Measurements from ENCODE around the gene ACOT9.
"Not testable (repeated sequence)": the region's sequence is repeated elsewhere in the genome, so short reads cannot be mapped to it uniquely, and the experiment has no call there.

The ACOT9 gene, protein sequence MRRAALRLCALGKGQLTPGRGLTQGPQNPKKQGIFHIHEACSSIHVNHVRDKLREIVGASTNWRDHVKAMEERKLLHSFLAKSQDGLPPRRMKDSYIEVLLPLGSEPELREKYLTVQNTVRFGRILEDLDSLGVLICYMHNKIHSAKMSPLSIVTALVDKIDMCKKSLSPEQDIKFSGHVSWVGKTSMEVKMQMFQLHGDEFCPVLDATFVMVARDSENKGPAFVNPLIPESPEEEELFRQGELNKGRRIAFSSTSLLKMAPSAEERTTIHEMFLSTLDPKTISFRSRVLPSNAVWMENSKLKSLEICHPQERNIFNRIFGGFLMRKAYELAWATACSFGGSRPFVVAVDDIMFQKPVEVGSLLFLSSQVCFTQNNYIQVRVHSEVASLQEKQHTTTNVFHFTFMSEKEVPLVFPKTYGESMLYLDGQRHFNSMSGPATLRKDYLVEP

DNA sequence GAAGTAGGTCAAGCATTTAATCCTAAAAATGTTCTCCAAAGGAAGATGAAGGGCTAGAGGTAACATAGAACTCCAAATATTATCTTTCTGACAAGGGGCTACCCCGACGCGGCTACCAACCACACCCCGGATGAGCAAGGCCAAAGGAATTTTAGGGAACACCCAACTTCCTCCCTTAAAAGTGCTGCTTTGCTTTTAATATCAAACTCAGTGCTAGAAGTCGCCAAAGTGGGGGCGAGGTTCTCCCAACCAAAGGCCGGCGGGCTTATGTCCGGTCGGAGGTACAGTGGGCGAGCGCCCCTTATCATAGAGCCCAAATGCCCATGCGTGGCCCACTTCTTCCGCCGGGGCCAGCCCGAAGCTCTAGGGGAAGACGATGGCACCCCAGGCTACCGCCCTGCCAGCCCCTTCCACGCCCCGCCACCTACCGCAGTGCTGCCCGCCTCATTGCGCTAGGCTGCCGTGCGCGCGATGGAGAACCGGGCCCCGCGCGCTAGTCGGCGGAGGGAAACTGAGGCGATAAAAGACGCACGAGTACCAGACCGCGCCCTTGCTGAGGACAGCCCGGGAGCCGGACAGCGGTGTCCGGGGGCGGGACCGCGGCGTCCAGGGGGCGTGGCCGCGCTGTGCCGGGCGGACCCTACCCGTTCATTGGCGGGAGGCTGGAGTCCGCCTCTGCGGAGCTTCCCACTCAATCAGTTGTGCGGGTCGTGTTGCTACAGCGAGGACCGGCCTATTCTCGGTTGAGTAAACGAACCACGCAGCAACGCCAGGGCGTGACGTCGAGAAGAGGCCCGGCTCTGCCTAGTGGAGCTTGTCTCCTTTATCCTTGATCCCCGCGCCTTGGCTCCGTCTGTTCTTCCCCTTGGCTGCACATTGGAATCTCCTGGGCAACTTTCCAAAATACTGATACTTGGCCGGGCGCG is at the start of gene ACOT9:
ACOT9 (minus strand) TSS at position 580 of the 926 bp plus-strand sequence; CDS start at position 448, 132 bp downstream.
- peak; percentile 92 for DNase-seq (ENCODE audit: low spot score)

DNA sequence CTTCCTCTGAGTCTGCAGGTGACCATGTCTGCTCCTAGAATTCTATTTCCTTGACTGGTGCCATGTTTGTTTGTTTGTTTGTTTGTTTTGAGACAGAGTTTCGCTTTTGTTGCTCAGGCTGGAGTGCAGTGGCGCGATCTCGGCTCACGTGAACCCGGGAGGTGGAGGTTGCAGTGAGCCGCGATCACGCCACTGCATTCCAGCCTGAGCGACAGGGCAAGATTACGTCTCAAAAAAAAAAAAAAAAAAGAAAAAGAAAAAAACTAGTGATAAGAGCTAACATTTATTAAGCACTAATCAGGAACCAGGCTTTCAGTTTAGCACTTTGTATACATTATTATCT is 47.0 kb upstream of the ACOT9 start:
- no peak for DNase-seq (ENCODE audit: low spot score)

DNA sequence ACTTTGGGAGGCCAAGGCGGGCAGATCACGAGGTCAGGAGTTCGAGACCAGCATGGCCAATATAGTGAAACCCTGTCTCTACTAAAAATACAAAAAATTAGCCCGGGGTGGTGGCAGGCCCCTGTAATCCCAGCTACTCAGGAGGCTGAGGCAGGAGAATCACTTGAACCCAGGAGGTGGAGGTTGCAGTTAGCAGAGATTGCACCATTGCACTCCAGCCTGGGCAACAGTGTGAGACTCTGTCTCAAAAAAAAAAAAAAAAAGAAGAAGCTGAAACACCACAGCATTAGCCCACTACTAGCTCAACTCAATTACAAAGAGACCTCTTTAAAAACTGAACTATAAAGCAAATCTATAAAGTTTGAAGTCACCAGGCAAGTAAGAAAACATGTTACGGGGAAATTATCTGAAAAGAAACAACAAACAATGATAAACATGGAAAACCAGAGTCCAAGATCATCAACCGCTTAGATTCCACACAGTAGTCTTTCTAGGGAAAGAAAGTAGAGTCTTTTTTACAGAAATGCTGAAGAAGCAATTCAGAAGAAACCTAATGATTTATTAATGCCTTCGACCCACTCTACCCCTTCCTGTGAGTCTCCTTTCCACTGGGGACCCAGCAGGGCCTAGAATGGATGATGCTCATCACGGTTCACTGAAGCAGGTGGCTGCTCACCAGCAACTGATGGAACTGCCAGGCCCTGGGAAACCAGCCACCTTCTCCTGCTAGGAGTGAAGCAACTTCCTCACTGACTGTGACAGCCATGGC is 46.5 kb upstream of the ACOT9 start:
- no peak for DNase-seq (ENCODE audit: low spot score)

DNA sequence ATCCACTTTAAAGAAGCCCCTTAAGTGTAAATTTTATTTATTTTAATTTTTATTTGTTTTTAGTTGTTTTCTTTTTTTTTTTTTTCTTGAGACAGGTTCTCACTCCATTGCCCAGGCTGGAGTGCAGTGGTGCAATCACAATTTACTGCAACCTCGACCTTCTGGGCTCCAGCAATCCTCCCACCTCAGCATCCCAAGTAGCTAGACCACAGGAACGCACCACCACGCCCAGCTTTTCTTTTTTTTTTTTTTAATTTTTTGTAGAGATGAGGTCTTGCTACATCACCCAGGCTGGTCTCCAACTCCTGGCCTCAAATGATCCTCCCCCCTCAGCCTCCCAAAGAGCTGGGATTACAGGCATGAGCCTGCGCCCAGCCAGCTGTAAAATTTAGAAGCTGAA is 45.9 kb upstream of the ACOT9 start:
- no peak for DNase-seq (ENCODE audit: low spot score)

DNA sequence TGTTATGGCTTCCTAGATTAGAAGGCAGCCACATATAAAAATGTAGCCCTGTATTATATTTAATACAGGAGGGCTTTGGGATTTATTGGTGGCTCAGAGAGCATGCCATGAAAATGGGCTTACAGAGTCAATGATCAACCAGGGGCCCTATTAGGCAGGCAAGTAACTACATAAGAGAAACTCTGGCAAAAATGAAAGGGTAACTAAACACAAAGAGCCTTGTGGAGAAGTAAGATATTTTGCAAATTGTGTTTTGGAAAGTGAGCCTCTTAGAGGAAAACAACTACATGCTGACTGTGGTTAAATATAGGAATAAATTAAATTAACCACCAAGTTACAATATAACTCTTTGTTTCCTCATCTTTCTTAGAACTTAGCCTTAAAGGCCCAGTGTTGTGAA is 45.4 kb upstream of the ACOT9 start:
- DNase-seq (ENCODE audit: low spot score), result no peak

DNA sequence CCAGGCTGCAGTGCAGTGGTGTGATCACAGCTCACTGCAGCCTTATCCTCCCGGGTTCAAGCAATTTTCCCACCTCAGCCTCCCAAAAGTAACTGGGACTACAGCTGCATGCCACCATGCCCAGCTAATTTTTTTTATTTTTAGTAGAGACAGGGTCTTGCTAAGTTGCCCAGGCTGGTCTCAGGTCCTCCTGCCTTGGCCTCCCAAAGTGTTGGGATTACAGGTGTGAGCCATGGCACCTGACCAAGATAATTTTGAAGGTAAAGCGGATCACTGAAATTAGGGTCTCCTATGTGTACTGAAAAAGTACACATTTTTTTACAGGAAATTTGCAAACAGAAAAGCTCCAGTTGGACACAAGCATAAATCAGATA is 44.7 kb upstream of the ACOT9 start:
- DNase-seq (ENCODE audit: low spot score), result no peak

DNA sequence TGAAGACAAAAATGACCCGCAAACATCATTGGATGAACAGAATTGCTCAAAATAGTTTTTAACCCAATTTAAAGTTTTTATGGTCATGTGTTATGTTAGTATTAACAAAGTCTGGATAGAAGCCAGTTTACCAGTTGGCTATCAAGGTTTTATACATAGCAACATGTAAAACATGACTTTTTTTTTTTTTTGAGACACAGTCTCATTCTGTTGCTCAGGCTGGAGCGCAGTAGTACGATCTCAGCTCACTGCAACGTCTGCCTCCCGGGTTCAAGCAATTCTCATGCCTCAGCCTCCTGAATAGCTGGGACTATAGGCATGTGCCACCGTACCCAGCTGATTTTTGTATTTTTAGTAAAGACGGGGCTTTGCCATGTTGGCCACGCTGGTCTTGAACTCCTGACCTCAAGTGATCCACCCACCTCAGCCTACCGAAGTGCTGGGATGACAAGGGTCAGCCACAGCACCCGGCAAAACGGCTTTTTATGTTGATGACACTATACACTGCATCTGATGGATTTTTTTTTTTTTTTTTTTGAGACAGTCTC is 43.3 kb upstream of the ACOT9 start:
- no peak for DNase-seq (ENCODE audit: low spot score)

DNA sequence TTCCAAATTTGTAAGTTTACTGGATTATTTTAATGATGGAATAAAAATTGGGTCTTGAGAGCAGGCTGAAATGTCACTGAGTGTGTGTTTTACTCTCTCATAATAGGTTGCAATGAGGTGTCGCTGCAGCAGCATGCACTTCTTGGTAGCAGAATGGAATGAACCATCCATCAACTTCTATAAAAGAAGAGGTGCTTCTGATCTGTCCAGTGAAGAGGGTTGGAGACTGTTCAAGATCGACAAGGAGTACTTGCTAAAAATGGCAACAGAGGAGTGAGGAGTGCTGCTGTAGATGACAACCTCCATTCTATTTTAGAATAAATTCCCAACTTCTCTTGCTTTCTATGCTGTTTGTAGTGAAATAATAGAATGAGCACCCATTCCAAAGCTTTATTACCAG is 42.5 kb upstream of the ACOT9 start:
- no peak for DNase-seq (ENCODE audit: low spot score)

DNA sequence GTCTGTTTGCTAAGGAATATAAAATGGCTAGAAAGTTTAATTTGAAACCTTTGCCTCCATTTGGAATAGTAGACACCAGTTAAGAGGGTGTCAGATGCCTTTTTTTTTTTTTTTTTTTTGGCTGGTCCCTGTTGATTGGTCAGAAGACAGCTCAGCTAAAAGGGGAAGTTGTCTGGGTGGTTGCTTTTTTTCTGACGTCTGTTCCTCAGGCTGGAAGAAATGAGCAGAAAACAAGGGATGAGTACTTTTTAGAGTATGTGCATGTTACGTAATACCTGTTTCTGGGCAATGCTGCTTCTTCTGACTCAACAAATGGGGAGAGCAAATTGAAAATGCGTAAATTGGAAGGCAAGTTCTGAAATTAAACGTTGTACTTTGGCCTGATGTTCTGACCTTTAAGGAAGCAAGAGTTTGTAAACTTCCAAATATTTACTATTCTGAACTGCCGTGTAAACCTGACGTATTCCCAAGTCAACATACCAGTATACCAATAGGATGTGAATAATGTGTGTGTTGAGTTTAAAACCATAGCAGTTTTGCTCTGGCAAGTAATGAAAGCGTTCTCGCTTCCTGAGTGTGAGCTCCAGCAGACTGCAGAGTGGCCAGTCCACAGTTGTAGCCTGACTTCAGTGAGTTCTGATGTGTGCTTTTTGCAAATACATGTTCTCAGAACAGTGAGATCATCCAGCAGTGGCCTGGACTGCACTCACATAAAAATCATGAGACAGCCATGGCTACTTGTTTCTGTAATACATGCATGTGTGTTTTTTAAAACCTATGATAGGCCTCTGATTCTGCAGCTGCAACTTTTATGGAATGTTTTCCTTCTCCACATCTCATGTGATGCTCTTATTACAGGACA is 41.6 kb upstream of the ACOT9 start:
- peak; percentile 52 for DNase-seq (ENCODE audit: low spot score)

DNA sequence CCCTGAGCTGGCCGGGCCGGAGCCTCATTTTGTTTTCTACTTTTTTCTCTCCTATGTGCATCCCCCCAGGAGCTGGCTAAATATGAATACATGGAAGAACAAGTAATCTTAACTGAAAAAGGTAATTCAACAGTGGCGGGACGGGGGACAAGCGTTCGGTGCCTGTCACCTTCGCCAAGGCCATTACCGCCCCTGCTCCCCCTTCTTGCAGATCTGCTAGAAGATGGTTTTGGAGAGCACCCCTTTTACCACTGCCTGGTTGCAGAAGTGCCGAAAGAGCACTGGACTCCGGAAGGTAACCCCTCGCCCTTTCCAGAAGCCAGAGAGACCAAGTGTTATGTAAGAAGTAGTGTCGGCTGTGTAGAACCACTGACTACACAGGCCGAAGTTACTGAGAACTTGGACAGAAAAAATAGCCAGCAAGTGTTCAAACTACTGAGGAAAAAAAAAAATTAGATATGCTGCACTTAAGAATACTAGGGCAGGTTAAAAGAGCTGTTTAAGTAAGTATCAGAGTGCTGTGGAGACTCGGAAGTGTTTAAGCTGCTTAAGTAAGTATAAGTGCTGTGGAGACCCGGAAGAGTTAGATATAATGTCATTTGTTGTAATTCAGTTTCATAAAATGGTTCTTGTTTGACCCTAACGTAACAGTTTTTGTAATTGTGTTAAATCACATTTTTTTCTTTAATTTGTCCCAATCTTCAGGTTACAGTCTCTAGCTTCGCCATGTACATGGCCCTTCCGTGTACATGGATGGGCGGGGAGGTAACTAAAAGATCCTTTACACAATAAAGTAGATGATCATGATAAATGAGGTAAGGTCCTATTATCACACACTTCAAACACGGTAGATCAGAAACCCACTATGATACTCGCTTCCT is 40.8 kb upstream of the ACOT9 start:
- no peak for DNase-seq (ENCODE audit: low spot score)

DNA sequence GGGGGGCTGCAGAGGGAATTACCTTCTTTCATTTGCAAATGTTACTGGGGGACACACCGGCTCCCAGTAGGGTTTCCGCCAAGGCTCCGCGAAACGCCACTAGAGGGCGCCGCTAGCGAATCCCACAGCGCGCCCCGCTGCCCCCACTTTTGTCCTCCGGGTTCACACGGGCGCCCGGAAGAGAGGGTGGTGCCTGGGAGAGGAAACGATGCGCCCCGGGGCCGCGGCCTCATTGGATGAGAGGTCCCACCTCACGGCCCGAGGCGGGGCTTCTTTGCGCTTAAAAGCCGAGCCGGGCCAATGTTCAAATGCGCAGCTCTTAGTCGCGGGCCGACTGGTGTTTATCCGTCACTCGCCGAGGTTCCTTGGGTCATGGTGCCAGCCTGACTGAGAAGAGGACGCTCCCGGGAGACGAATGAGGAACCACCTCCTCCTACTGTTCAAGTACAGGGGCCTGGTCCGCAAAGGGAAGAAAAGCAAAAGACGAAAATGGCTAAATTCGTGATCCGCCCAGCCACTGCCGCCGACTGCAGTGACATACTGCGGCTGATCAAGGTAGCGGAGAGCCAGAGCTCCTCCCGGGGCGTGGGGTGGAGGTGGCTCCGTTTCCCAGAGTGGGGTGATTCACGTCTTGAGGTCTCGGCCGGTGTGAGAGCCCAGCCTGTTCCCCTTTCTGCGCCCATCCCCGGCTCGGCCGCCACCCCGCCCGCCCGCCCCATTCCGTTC is 40.0 kb upstream of the ACOT9 start, which contains the start of gene SAT1:
SAT1 (plus strand) TSS at position 311 of the 726 bp plus-strand sequence; CDS start at position 490, 179 bp downstream.
- DNase-seq (ENCODE audit: low spot score), result peak; percentile 87

DNA sequence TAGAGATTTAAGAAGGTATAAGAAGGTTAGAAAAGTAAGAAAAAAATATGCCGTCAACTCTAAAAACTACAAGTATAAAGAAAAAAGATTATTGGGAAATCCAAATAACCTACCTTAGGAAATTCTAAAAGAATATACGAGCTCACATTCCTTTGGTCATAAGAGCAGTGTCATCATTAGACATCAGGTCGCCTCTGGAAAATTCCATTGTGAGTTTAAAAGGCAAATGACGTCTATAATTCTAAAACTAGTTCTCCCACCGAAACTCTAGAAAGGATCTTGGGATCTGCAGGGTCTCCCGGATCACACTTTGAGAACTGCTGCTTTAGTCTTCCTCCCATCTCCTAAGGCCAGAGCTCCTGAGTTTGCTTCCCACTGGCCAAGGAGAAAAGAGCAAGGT is 39.4 kb upstream of the ACOT9 start:
- DNase-seq (ENCODE audit: low spot score), result no peak

DNA sequence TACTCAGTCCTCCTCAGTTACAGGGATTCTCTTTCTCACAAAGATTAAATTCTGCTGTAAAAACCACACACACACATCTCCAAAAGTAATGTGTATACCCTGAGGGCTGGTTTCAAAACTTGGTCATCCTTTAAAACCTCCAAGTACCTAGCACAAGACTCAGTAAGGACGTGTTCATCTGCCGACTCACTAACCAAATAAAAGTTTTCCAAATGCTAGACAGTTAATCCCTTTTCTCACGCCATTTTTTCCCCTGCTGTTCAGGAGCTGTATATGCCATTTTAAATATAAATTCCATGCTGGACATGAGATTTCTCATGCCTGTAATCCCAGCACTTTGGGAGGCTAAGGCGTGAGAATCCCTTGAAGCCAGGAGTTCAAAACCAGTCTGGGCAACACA is 35.9 kb upstream of the ACOT9 start:
- peak; percentile 25 for DNase-seq (ENCODE audit: low spot score)

DNA sequence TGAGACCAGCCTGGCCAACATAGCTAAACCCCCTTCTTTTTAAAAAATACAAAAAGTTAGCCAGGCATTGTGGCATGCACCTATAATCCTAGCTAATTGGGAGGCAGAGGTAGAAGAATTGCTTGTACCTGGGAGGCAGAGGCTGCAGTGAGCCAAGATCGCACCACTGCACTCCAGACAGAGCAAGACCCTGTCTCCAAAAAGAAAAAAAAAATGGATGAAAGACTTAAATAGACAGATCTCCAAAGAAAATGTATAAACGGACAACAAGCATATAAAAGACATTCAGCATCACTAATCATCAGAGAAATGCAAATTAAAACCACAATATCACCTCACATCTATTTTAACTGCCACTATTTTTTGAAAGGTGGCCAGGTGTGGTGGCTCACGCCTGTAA is 33.3 kb upstream of the ACOT9 start:
- no peak for DNase-seq (ENCODE audit: low spot score)

DNA sequence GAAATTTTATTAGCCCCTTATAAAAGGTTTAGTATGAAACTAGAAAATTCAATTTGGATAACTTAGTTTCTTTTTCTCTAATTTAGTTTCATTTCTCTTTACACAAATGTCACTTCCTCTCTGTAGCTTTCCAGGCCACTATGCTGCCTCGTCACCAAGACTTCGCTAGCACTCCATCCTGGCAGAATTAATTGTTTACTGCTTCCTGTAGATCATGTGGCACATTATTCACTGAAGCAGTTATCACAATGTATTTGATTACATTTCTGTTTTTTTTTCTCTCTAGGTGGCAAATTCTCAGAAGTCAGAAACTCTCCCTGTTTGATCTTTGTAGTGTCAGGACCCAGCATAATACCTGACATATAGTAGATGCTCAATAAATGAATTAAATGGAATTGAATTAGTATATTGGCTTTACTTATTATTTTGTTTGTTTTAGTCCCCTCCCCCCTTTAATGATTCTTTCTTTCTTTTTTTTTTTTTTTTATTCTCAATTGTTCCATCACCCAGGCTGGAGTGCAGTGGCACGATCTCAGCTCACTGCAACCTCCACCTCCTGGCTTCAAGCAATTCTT is 30.6 kb upstream of the ACOT9 start:
- DNase-seq (ENCODE audit: low spot score), result no peak

DNA sequence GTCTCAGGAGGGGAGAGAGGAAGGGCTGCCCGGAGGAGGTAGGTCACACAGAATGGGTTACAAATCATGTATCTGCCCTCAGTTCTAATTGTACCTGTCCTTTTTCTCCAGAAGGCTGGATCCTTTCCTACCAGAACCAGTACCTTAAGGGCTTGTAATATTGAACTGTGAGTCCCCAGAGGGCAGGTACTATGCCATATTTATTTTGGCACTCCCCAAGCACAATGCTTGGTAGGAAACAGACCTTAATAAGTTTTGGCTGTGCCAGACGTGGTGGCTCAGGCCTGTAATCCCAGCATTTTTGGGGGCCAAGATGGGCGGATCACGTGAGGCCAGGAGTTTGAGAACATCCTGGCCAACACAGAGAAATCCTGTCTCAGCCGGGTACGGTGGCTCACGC is 28.0 kb upstream of the ACOT9 start:
- DNase-seq (ENCODE audit: low spot score), result not testable (repeated sequence)

DNA sequence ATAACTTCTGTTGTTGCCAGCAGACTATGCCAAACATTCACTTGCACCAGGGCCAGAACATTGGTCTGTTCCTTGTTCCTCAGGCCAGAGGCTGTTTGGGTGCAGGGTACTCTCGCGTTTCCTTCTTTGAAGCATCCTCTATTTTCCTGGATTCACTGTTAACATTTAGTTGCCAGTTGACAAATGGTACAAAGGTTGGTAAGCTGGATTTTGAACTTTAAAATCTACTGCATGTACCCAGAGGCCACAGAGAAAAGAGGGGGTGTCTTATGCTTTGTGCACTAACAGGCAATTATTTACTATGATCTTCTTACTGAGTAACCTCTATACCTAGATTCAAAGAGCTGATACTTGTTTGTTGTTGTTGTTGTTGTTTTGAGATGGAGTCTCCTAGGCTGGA is 27.1 kb upstream of the ACOT9 start:
- no peak for DNase-seq (ENCODE audit: low spot score)

DNA sequence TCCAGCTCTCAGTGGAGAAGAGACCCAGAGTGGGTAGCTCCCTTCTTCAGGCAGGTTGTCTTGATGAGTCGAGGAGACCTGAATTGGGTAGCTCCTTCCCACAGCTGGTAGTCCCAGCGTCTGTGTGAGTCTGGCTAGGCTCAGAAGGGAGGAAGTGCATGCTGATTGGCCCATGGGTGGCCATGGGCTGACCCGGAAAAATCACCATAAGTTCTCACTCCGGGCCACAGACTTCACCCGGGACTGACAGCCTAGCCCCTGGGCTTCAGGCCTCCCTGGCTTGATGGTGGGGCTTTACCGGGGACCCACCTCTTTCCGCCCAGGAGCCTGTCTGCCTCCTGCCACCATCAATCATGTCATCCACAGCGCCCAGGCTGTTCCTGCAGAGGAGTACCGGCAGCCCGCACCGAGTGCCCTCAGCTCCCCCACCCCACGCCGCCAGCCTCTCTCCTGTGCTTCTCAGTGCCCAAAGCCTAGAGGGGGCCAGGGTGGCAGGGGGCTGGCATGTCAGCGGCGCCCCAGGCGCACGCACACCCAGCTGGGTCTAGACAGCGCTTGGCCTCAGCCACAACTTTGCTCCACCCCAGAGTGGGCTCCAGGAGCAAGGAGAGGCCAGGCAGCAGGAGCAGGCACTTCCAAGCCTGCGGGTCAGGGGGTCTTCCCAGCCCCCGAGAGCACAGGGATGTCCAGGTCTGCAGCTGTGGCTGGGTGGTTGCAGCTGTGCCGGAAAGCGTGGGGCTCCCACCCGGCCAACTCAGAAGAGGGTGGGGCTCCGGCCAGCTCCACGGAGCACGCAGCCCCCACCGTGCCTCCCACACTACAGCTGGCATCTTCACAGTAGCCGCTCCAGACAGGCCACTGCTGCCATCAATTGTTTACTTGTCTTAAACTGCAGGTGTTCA is 23.8 kb upstream of the ACOT9 start:
- no peak for DNase-seq (ENCODE audit: low spot score)

Data from AG08396 (cell line).